OCI-LY7 (cell line): Measurements from ENCODE around the gene ARID5A. TPM values are rescaled to one million over a fixed set of nuclear protein-coding genes. Genes with fewer than 3 reads are reported as not detected.

Experiments used
- BruUV-seq: library from RNA; stranded (reverse); fragments of 400-500 nt; replicated peaks from 2 replicates; lab custom pipeline; 2021; lab: Mats Ljungman, UMichigan
- CTCF ChIA-PET: fragments of 300-600 bp; sonication (Branson Sonifier 250); formaldehyde crosslinking; loops from one replicate; lab custom pipeline; 2022; ENCODE audit warnings: antibody characterized with exemption; ENCODE audit not compliant: unreplicated experiment; lab: Charles Lee
- POLR2A ChIA-PET: fragments of 300-600 bp; sonication (Branson Sonifier 250); formaldehyde crosslinking; loops from one replicate; lab custom pipeline; 2022; ENCODE audit warnings: antibody characterized with exemption; lab: Charles Lee
- DNase-seq: peaks from one replicate; pipeline ENCODE4 v3.0.0-alpha.2; 2015; ENCODE audit warnings: low spot score
- H2AFZ ChIP-seq: fragments of 200-600 bp; sonication (generic), shearing (Covaris generic); 2 replicates; pipeline ENCODE4 v1.6.1; 2014; ENCODE audit warnings: mild to moderate bottlenecking, antibody characterized with exemption, low read length, moderate library complexity
- H3K27ac ChIP-seq: fragments of 200-600 bp; sonication (generic); 2 replicates; pipeline ENCODE4 v1.5.1; 2014; ENCODE audit warnings: mixed run types, low read depth, mild to moderate bottlenecking, moderate library complexity, low read length, inconsistent platforms; ENCODE audit not compliant: poor library complexity, severe bottlenecking
- H3K36me3 ChIP-seq: fragments of 200-600 bp; sonication (generic); 2 replicates; pipeline ENCODE4 v1.6.1; 2014; ENCODE audit warnings: mild to moderate bottlenecking, antibody characterized with exemption, low read length, moderate library complexity, mixed read lengths; ENCODE audit not compliant: insufficient read depth
- H3K4me1 ChIP-seq: fragments of 200-600 bp; sonication (generic); 2 replicates; pipeline ENCODE4 v1.5.1; 2014; ENCODE audit warnings: mild to moderate bottlenecking, low read length; ENCODE audit not compliant: insufficient read depth, poor library complexity, severe bottlenecking
- H3K4me2 ChIP-seq: fragments of 200-600 bp; sonication (generic); 2 replicates; pipeline ENCODE4 v1.6.1; 2014; ENCODE audit warnings: mild to moderate bottlenecking, low read length
- H3K4me3 ChIP-seq: fragments of 200-600 bp; sonication (generic); 2 replicates; pipeline ENCODE4 v1.5.1; 2014; ENCODE audit warnings: mild to moderate bottlenecking, low read depth, low read length; ENCODE audit not compliant: poor library complexity, severe bottlenecking
- H3K79me2 ChIP-seq: fragments of 200-600 bp; sonication (generic); 2 replicates; pipeline ENCODE4 v1.6.1; 2016; ENCODE audit warnings: low read depth, mild to moderate bottlenecking, low read length, moderate library complexity, mixed read lengths; ENCODE audit not compliant: insufficient read depth
- H3K9me2 ChIP-seq: fragments of 200-600 bp; sonication (generic); 2 replicates; pipeline ENCODE4 v1.6.1; 2016; ENCODE audit warnings: mild to moderate bottlenecking, low read length, mixed read lengths; ENCODE audit not compliant: insufficient read depth
- H3K9me3 ChIP-seq: fragments of 200-600 bp; sonication (generic); 2 replicates; pipeline ENCODE4 v1.6.1; 2014; ENCODE audit warnings: mild to moderate bottlenecking, mixed run types, low read length, mixed read lengths
- H4K20me1 ChIP-seq: fragments of 200-600 bp; sonication (generic); 2 replicates; pipeline ENCODE4 v1.6.1; 2014; ENCODE audit warnings: mild to moderate bottlenecking, antibody characterized with exemption, low read length, moderate library complexity, mixed read lengths; ENCODE audit not compliant: insufficient read depth
- EZH2phosphoT487 ChIP-seq: fragments of 200-600 bp; sonication (generic); IDR thresholded peaks from 2 replicates; pipeline ENCODE4 v1.6.1; 2018; ENCODE audit warnings: low read depth, borderline replicate concordance, mild to moderate bottlenecking, mixed run types, antibody characterized with exemption, low read length, moderate library complexity, mixed read lengths
- intact Hi-C: fragments of 100-400 bp; cut with micrococcal nuclease; formaldehyde crosslinking; loops from one replicate; pipeline ENCODE4 v1.10.0; 2022; ENCODE audit not compliant: unreplicated experiment
- total RNA-seq, 2 experiments: library from RNA; depleted of rRNA in 1 of 2; stranded (reverse); fragments of >200 nt in 1 of 2; shearing (Covaris generic) in 1 of 2; gene quantifications; 2 replicates each; pipeline ENCODE4 v1.2.3, GENCODE V29; 2014 to 2022
- TF ChIP-seq, protein P1 (sequence below): fragments of 200-600 bp; sonication (generic); conservative IDR thresholded peaks from 2 replicates; pipeline ENCODE4 v1.5.1; 2014; ENCODE audit warnings: mild to moderate bottlenecking, antibody characterized with exemption, low read length, moderate library complexity, mixed read lengths

The ARID5A gene
- total RNA-seq, 2 experiments from 2014 or later, result 4.4 to 6.0 TPM

DNA sequence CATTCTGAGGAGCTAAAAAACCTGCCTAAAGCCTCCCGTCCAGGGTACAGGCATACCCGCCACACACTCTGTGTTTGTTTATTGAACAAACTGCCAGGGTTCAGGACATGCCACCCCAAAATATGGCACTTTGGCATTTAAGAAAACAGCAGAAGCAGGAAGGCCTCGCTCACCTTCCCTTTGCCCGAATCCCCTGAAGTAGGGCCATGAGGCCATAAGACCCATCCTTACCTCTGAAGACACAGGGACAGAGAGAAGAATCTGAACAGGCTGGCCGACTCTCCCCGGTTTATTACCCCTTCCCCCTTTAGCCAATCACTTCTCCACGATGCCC lies 29.7 kb upstream of the ARID5A start:
- Histone ChIP-seq H3K4me1 (no peaks in the 10 kb centered on the region), H3K4me3 (no peak overlapping the region), H3K79me2 (no peaks in the 10 kb centered on the region), H3K9me2 (no peaks in the 10 kb centered on the region), H2AFZ (no peak overlapping the region), H3K9me3 (no peaks in the 10 kb centered on the region), H3K27ac (no peak overlapping the region), H4K20me1 (no peaks in the 10 kb centered on the region), H3K4me2 (no peak overlapping the region), H3K36me3 (no peaks in the 10 kb centered on the region)
- TF ChIP-seq, protein P1, sequence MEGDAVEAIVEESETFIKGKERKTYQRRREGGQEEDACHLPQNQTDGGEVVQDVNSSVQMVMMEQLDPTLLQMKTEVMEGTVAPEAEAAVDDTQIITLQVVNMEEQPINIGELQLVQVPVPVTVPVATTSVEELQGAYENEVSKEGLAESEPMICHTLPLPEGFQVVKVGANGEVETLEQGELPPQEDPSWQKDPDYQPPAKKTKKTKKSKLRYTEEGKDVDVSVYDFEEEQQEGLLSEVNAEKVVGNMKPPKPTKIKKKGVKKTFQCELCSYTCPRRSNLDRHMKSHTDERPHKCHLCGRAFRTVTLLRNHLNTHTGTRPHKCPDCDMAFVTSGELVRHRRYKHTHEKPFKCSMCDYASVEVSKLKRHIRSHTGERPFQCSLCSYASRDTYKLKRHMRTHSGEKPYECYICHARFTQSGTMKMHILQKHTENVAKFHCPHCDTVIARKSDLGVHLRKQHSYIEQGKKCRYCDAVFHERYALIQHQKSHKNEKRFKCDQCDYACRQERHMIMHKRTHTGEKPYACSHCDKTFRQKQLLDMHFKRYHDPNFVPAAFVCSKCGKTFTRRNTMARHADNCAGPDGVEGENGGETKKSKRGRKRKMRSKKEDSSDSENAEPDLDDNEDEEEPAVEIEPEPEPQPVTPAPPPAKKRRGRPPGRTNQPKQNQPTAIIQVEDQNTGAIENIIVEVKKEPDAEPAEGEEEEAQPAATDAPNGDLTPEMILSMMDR, result no peak
- no peak for TF ChIP-seq EZH2phosphoT487
- BruUV-seq, result no TSS peak
- intact Hi-C loops, result loop anchor here (5.0 to 10.0 kb wide), 2 partner anchors 140 to 242 kb away; partner anchors contain the start of genes CIAO1 and TMEM127
- ChIA-PET POLR2A (no interaction called here), CTCF (no interaction called here)
- DNase-seq, result no peak

DNA sequence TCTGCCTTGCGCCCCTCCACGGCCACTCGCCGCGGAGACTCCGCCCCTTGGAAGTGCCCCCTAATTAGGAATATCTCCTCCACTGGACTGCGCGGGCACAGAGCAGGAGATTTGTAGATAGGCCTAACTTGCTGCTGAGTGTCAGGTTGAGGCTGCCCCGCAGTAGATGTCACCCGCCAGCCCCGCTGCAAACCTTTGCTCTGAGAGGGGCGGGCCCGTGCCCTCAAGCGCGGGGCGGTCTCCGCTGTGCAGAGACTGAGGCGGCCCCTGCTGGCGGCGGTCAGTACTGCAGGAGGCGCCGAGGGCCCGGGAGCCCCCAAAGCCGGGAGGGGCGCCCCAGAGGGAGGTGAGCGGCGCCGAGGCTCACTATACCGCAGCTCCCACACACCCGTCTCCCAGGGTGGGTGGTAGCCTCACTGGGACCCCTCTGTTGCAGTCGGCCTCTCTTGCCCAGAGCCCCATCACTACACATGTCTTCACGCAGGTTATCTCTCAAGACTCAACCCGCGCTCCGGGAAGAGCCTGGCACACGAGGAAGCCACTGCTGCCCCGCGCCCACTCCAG lies 28.5 kb upstream of the ARID5A start:
- ChIA-PET CTCF (no interaction called here), POLR2A (no interaction called here)
- no peak overlapping the region for H3K27ac ChIP-seq
- no peaks in the 10 kb centered on the region for H3K9me3 ChIP-seq
- no peaks in the 10 kb centered on the region for H3K79me2 ChIP-seq
- DNase-seq, result peak; percentile 75
- no peaks in the 10 kb centered on the region for H3K4me1 ChIP-seq
- TF ChIP-seq EZH2phosphoT487, result no peak
- TF ChIP-seq, protein P1, result peak; percentile 86
- intact Hi-C loops, result loop anchor here (1.0 to 10.0 kb wide), 3 partner anchors 101 to 243 kb away; partner anchors contain the start of genes CIAO1 and TMEM127
- no peaks in the 10 kb centered on the region for H4K20me1 ChIP-seq
- peak overlapping the region; percentile 51 for H3K4me2 ChIP-seq
- H2AFZ ChIP-seq, result no peak overlapping the region
- H3K9me2 ChIP-seq, result no peaks in the 10 kb centered on the region
- H3K4me3 ChIP-seq, result no peak overlapping the region
- no peaks in the 10 kb centered on the region for H3K36me3 ChIP-seq
- BruUV-seq, result no TSS peak

DNA sequence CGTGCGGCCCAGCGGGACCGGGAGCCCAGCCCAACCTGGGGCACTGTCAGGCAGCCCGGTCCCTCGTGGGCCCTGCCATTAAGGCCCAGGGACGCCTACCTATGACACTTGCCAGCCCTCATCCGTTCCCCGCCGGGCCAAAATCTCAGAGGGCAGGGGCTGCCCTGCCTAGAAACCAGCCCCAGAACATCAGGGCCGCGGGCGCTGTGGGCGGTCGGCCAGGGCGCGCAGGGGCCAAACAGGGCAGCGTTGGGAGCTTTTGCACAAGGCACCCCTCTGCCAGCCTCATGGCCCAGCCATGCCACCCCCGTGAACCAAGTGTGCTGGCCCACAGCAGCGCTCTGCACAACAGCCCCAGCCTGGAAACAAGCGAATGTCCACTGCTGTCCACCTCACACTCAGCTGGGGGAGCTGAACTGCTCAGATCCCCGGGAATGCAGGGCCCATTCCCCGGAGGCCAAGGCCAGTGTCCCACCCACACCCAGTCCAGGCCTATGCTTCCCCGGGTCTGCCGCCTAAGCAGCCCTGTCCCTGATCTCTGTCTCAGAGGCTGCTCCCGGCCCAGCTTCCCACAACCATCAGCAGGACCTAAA lies 27.9 kb upstream of the ARID5A start:
- no peaks in the 10 kb centered on the region for H4K20me1 ChIP-seq
- H3K4me1 ChIP-seq, result no peaks in the 10 kb centered on the region
- ChIA-PET POLR2A (no interaction called here), CTCF (interaction anchor here (1.0 kb wide), 1 partner anchor 244 kb away, joined by 4 read pairs; no protein-coding TSS in a partner anchor)
- no peak overlapping the region for H3K4me3 ChIP-seq
- no peak overlapping the region for H3K27ac ChIP-seq
- intact Hi-C loops, result loop anchor here (1.0 to 10.0 kb wide), 4 partner anchors 46 to 244 kb away; partner anchors contain the start of genes CIAO1 and TMEM127
- no peaks in the 10 kb centered on the region for H3K79me2 ChIP-seq
- H3K36me3 ChIP-seq, result no peaks in the 10 kb centered on the region
- DNase-seq, result no peak
- H3K9me3 ChIP-seq, result no peaks in the 10 kb centered on the region
- H3K4me2 ChIP-seq, result no peak overlapping the region
- no peaks in the 10 kb centered on the region for H3K9me2 ChIP-seq
- no TSS peak for BruUV-seq
- TF ChIP-seq, protein P1, result no peak
- TF ChIP-seq EZH2phosphoT487, result no peak
- H2AFZ ChIP-seq, result no peak overlapping the region
